HG03354 (cell line): ENCODE results near the gene ZBTB39.
"Not testable (repeated sequence)": the region's sequence is repeated elsewhere in the genome, so short reads cannot be mapped to it uniquely, and the experiment has no call there.

Source experiments
- ATAC-seq: cut with Tn5 transposase; IDR thresholded peaks from one replicate; pipeline ENCODE4 v1.9.1; 2021; ENCODE audit warnings: mild to moderate bottlenecking; ENCODE audit not compliant: unreplicated experiment, poor library complexity, severe bottlenecking

The ZBTB39 gene, protein sequence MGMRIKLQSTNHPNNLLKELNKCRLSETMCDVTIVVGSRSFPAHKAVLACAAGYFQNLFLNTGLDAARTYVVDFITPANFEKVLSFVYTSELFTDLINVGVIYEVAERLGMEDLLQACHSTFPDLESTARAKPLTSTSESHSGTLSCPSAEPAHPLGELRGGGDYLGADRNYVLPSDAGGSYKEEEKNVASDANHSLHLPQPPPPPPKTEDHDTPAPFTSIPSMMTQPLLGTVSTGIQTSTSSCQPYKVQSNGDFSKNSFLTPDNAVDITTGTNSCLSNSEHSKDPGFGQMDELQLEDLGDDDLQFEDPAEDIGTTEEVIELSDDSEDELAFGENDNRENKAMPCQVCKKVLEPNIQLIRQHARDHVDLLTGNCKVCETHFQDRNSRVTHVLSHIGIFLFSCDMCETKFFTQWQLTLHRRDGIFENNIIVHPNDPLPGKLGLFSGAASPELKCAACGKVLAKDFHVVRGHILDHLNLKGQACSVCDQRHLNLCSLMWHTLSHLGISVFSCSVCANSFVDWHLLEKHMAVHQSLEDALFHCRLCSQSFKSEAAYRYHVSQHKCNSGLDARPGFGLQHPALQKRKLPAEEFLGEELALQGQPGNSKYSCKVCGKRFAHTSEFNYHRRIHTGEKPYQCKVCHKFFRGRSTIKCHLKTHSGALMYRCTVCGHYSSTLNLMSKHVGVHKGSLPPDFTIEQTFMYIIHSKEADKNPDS

GRCh38 chr12:57005980-57006808 is at the start of gene ZBTB39:
TSS of gene ZBTB39 (minus strand) at chr12:57006546. CDS start at chr12:57004917, 1,629 bp downstream.
- ATAC-seq = peak; percentile 75

DNA sequence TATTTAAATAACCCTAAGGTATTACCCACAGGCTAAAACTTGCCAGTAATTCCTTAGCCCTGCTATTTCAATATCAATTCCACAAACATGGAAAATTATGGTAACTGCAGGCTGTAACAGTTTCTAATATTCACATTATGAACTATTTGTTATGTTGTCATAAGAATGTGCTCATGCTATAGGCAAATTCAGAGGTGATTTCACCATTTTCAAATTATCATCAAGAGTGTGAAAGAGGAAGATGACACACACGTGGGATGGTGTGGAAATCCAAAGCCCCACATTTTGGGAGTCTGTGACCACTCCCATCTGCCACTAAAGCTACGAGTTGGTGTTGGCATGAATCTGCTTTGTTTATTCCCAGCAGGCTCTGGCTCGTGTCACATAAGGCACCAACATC is 49.5 kb upstream of the ZBTB39 start:
- ATAC-seq = no peak

DNA sequence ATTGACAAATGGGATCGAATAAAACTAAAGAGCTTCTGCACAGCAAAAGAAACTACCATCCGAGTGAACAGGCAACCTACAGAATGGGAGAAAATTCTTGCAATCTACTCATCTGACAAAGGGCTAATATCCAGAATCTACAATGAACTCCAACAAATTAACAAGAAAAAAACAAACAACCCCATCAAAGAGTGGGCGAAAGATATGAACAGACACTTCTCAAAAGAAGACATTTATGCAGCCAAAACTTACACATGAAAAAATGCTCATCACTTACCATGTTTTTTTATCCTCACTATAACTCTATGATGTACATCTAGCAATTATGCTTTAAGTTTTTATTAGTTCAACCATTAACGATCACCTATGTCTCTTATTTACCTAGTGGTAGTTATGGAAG is 47.6 kb upstream of the ZBTB39 start:
- ATAC-seq = not testable (repeated sequence)

DNA sequence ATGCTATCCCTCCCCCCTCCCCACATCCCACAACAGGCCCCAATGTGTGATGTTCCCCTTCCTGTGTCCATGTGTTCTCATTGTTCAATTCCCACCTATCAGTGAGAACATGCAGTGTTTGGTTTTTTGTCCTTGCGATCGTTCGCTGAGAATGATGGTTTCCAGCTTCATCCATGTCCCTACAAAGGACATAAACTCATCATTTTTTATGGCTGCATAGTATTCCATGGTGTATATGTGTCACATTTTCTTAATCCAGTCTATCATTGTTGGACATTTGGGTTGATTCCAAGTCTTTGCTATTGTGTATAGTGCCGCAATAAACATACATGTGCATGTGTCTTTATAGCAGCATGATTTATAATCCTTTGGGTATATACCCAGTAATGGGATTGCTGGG is 46.8 kb upstream of the ZBTB39 start:
- ATAC-seq = not testable (repeated sequence)

GRCh38 chr12:57051011-57051410 is 44.7 kb upstream of the ZBTB39 start:
- no peak for ATAC-seq

GRCh38 chr12:57049890-57050289 is 43.5 kb upstream of the ZBTB39 start, which contains the start of gene MYO1A:
TSS of gene MYO1A (minus strand) at chr12:57050129. CDS start at chr12:57048323, 1,806 bp downstream.
- no peak for ATAC-seq

- ATAC-seq = no peak
These were observed 42.7 kb upstream of the ZBTB39 start for GRCh38 chr12:57049119-57049446.

DNA sequence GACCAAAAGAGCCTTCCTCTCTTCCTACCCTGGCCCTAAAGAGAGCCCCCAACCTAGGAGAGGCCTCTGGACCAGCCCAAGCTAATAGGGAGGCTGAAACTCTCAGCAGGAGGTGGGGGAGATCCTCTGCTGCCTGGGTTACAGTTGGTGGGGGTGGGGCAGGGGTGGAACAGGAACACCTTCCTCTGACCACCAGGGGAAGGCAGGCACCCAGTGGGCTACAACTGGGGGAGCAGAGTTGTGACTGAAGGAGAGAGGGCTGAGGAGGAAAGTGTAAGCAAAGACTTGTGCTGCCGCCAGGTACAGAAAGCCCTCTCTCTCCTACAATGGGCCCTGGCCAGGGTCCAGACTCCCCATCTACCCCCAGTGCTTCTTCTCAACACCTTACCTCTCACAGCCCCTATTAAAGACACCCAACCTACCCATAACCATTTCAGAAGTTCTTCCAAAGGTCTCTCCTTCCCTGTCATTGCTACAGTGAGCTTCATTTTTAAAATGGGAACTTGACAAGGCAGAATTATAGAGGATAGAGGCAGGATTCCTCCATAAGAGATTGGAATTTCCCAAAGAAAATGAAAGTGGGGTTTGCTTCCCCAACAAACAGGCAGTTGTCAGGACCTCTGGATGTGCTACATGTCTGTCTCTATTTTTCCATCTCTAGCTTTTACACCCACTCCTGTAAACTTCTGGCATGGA is 42.2 kb upstream of the ZBTB39 start:
- ATAC-seq = no peak

- no peak for ATAC-seq
These were observed 41.6 kb upstream of the ZBTB39 start for GRCh38 chr12:57047981-57048380.

GRCh38 chr12:57046947-57047890 is 40.9 kb upstream of the ZBTB39 start:
- ATAC-seq = no peak

GRCh38 chr12:57046086-57046791 is 39.9 kb upstream of the ZBTB39 start:
- no peak for ATAC-seq

GRCh38 chr12:57044889-57045288 is 38.5 kb upstream of the ZBTB39 start:
- no peak for ATAC-seq

- ATAC-seq = no peak
These were observed 38.1 kb upstream of the ZBTB39 start for GRCh38 chr12:57044468-57044867.

DNA sequence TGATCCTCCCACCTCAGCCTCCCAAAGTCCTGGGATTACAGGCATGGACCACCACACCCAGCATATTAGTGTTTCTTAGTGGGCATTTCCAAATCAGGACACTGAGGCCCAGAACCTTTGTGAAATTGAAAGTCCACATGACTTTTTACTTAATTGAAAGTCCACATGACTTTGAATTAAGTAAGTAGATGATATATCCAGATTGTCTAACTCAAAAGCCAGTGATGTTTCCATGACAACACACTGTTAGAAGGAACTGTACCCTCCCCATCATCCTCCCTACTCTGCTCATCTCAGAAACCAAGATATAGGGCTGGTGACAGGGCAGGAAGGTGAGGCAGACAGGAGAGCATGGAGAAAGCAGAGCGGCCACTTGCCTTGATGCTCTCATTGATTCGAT is 36.3 kb upstream of the ZBTB39 start:
- ATAC-seq = no peak

- no peak for ATAC-seq
These were observed 34.4 kb upstream of the ZBTB39 start for GRCh38 chr12:57040750-57041149.

DNA sequence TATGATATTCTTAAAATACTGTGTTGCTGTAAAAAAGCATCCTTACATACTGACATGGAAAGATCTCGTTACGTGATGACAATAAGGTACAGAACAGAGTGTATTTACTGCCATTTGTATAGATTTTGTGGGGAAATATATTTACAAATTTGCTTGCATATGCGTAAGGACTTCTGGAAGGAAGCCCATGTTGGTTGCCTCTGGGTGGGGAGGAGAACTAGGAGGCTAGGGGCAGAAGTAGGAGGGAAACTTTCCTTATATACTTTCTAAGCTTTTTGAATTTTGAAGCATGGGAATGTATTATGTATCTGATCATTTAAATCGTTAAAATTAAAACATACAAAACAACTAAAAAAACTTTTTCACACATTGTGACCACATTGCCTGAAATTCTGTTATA is 33.9 kb upstream of the ZBTB39 start:
- no peak for ATAC-seq

- no peak for ATAC-seq
These were observed 32.9 kb upstream of the ZBTB39 start for GRCh38 chr12:57039016-57039798.
